Panc1 (cell line): ENCODE data around the gene BARX1.

ENCODE experiments used
- CTCF ChIP-seq: fragments of 450-650 bp; IDR thresholded peaks from 2 replicates; pipeline ENCODE4 v1.5.1; 2017; ENCODE audit warnings: mild to moderate bottlenecking
- POLR2AphosphoS5 ChIP-seq: IDR thresholded peaks from 2 replicates; pipeline ENCODE4 v1.6.1; 2012; ENCODE audit warnings: mild to moderate bottlenecking, low read depth, low read length, moderate library complexity
- REST ChIP-seq, 2 experiments: IDR thresholded peaks; 2 replicates each; pipeline ENCODE4 v1.6.1; 2011 to 2012; ENCODE audit warnings: low read depth in 2 of 2, control low read depth in 1 of 2, low read length in 1 of 2, mild to moderate bottlenecking in 1 of 2, moderate library complexity in 1 of 2; ENCODE audit not compliant: insufficient read depth in 1 of 2

GRCh38 chr9:93908591-93909241 lies 46.4 kb downstream of the BARX1 start:
- TF ChIP-seq CTCF (no peak), POLR2AphosphoS5 (no peak), REST (IDR thresholded peaks at IDR 0.05; ENCODE audit: insufficient read depth in 1 of 2, low read depth in 2 of 2, low read length in 1 of 2) (no peak)
